Sigmoid colon (tissue), 7 donors: ENCODE results near the gene ELFN2. TPM values are rescaled to one million over a fixed set of nuclear protein-coding genes. Genes with fewer than 3 reads are reported as not detected.

Experiments
- DNase-seq: peaks from one replicate; pipeline ENCODE4 v3.0.0-alpha.2; 2019
- H3K27ac ChIP-seq, 4 donors: fragments of 200-600 bp; sonication (generic); one replicate each; pipeline ENCODE4 v1.5.1; 2016 to 2019; ENCODE audit warnings: mild to moderate bottlenecking in 1 of 4
- H3K27me3 ChIP-seq, 3 donors: fragments of 200-600 bp; sonication (generic); one replicate each; pipeline ENCODE4 v1.5.1; 2019; ENCODE audit warnings: mild to moderate bottlenecking in 1 of 3
- H3K36me3 ChIP-seq, 4 donors: fragments of 200-600 bp; sonication (generic); one replicate each; pipeline ENCODE4 v1.5.1; 2016 to 2019
- H3K4me1 ChIP-seq, 4 donors: fragments of 200-600 bp; sonication (generic); one replicate each; pipeline ENCODE4 v1.5.1; 2017 to 2019
- H3K4me3 ChIP-seq, 4 donors: fragments of 200-600 bp; sonication (generic); one replicate each; pipeline ENCODE4 v1.5.1; 2017 to 2019; ENCODE audit warnings: mild to moderate bottlenecking in 2 of 4, moderate library complexity in 1 of 4
- H3K9me3 ChIP-seq, 4 donors: fragments of 200-600 bp in 3 of 4; sonication (generic) in 3 of 4; one replicate each; pipeline versions ENCODE4 v1.5.1 to v1.6.1; 2013 to 2019
- CTCF ChIP-seq, 4 experiments: fragments of 450-650 bp in 3 of 4; fragments of 200-600 bp in 1 of 4; IDR thresholded peaks; one replicate each; pipeline ENCODE4 v1.5.1; 2016 to 2019; ENCODE audit warnings: antibody characterized with exemption in 4 of 4, mild to moderate bottlenecking in 3 of 4, moderate library complexity in 2 of 4
- EP300 ChIP-seq, 4 donors: sonication (generic); formaldehyde crosslinking; IDR thresholded peaks; one replicate each; pipeline ENCODE4 v1.6.1; 2017; ENCODE audit warnings: antibody characterized with exemption in 4 of 4
- POLR2A ChIP-seq, 2 donors: fragments of 450-650 bp; IDR thresholded peaks; one replicate each; pipeline ENCODE4 v1.6.1; 2016; ENCODE audit warnings: antibody characterized with exemption in 2 of 2, mild to moderate bottlenecking in 2 of 2, moderate library complexity in 2 of 2
- POLR2AphosphoS5 ChIP-seq, 4 donors: sonication (generic); formaldehyde crosslinking; IDR thresholded peaks; one replicate each; pipeline ENCODE4 v1.6.1; 2017; ENCODE audit warnings: antibody characterized with exemption in 4 of 4
- WGBS, 2 donors: extraction: QIAGEN DNeasy Blood & Tissue Kit; methylation state at CpG; one replicate each; pipeline ENCODE4 v1.1.7; 2013; 5-methylcytosine and 5-hydroxymethylcytosine counted together
- intact Hi-C: fragments of 100-400 bp; cut with DNase I; formaldehyde crosslinking; loops from one replicate; pipeline ENCODE4 v1.15.1; 2023
- polyA plus RNA-seq, 3 donors: library from polyadenylated mRNA; stranded (reverse); fragments of 200-250 nt; gene quantifications; one replicate each; pipeline ENCODE4 v1.2.3, GENCODE V29; 2013
- total RNA-seq, 4 donors: library from RNA; depleted of rRNA; stranded (reverse); fragments of >200 nt; gene quantifications; one replicate each; pipeline ENCODE4 v1.1.0, GENCODE V29; 2016
- donor health status: healthy with polysubstance abuse.
- donor health status: Bipolar disorder and iron deficiency.
- donor health status: healthy.

ELFN2 gene
- total and polyA plus RNA-seq, 7 donors, result under 0.01 to 0.55 (median 0.15) TPM; not detected in 3

GRCh38 chr22:37351232-37351631 lies 76.0 kb downstream of the ELFN2 start:
- intact Hi-C loops, result no loop called here
- TF ChIP-seq POLR2AphosphoS5 (IDR thresholded peaks at IDR 0.05) (no peak), CTCF (IDR thresholded peaks at IDR 0.05) (no peak), EP300 (IDR thresholded peaks at IDR 0.05) (no peak), POLR2A (IDR thresholded peaks at IDR 0.05) (no peak)
- peaks cover 0 to 17% (median 0%) of the 10 kb centered on the region in 3 donors for H3K27me3 ChIP-seq
- no peak overlapping the region for H3K4me3 ChIP-seq
- 54 to 66% methylated on average over 3 of the region's 3 CpGs for WGBS, 2 donors
- no peak overlapping the region for H3K27ac ChIP-seq
- H3K4me1 ChIP-seq, result peaks cover 0 to 7% (median 4%) of the 10 kb centered on the region in 4 donors
- H3K36me3 ChIP-seq, result no peaks in the 10 kb centered on the region
- no peak for DNase-seq
- no peaks in the 10 kb centered on the region for H3K9me3 ChIP-seq

GRCh38 chr22:37349043-37349814 lies 78.0 kb downstream of the ELFN2 start:
- Histone ChIP-seq H3K9me3 (no peaks in the 10 kb centered on the region), H3K4me3 (no peak overlapping the region), H3K27ac (no peak overlapping the region), H3K27me3 (peaks cover 0 to 4% (median 0%) of the 10 kb centered on the region in 3 donors), H3K36me3 (no peaks in the 10 kb centered on the region), H3K4me1 (peaks cover 0 to 13% (median 11%) of the 10 kb centered on the region in 4 donors)
- WGBS, 2 donors, result 88 to 91% methylated on average over 19 of the region's 19 CpGs
- intact Hi-C loops, result no loop called here
- TF ChIP-seq POLR2A (IDR thresholded peaks at IDR 0.05) (no peak), CTCF (IDR thresholded peaks at IDR 0.05) (no peak), POLR2AphosphoS5 (IDR thresholded peaks at IDR 0.05) (no peak), EP300 (IDR thresholded peaks at IDR 0.05) (no peak)
- no peak for DNase-seq

DNA sequence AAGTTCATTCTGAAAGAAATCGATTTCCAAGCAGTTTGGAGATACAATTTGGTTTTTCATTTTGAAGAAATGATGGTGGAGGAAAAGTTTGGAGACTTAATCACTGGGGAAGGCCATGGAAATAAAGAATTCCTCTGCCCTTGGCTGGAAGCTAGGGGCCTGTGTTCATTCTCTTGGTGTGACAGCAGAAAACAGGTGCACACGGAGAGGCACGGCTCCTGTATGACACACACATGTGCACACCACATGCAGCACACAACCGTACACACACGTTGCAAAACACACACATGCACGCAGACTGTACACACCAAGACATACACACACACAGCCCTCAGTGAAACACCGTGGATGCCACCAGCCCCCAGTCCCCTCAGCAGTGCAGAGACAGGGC lies 80.8 kb downstream of the ELFN2 start:
- peak overlapping the region in 1 of 4 donors; percentile 25 for H3K27ac ChIP-seq
- H3K4me3 ChIP-seq, result no peak overlapping the region
- TF ChIP-seq CTCF (IDR thresholded peaks at IDR 0.05), result no peak
- no peak for TF ChIP-seq POLR2AphosphoS5 (IDR thresholded peaks at IDR 0.05)
- no peak for TF ChIP-seq EP300 (IDR thresholded peaks at IDR 0.05)
- no peak for TF ChIP-seq POLR2A (IDR thresholded peaks at IDR 0.05)
- no peaks in the 10 kb centered on the region for H3K9me3 ChIP-seq
- H3K4me1 ChIP-seq, result peaks cover 0 to 13% (median 11%) of the 10 kb centered on the region in 4 donors
- peaks cover 0 to 22% (median 4%) of the 10 kb centered on the region in 3 donors for H3K27me3 ChIP-seq
- DNase-seq, result no peak
- 32 to 61% methylated on average over 7 of the region's 7 CpGs for WGBS, 2 donors
- H3K36me3 ChIP-seq, result no peaks in the 10 kb centered on the region
- intact Hi-C loops, result no loop called here

GRCh38 chr22:37345863-37346504 lies 81.3 kb downstream of the ELFN2 start:
- TF ChIP-seq EP300 (IDR thresholded peaks at IDR 0.05) (no peak), POLR2AphosphoS5 (IDR thresholded peaks at IDR 0.05) (no peak), CTCF (IDR thresholded peaks at IDR 0.05) (no peak), POLR2A (IDR thresholded peaks at IDR 0.05) (no peak)
- peak overlapping the region in 1 of 4 donors; percentile 25 for H3K27ac ChIP-seq
- no peak for DNase-seq
- WGBS, 2 donors, result 12 to 47% methylated on average over 13 of the region's 13 CpGs
- H3K4me3 ChIP-seq, result no peak overlapping the region
- no peaks in the 10 kb centered on the region for H3K9me3 ChIP-seq
- no peaks in the 10 kb centered on the region for H3K36me3 ChIP-seq
- H3K27me3 ChIP-seq, result peaks cover 0 to 23% (median 4%) of the 10 kb centered on the region in 3 donors
- intact Hi-C loops, result no loop called here
- peaks cover 0 to 13% (median 11%) of the 10 kb centered on the region in 4 donors for H3K4me1 ChIP-seq
